Measurements from ENCODE around the gene FOXP1.

- TF ChIP-seq, protein P1, sequence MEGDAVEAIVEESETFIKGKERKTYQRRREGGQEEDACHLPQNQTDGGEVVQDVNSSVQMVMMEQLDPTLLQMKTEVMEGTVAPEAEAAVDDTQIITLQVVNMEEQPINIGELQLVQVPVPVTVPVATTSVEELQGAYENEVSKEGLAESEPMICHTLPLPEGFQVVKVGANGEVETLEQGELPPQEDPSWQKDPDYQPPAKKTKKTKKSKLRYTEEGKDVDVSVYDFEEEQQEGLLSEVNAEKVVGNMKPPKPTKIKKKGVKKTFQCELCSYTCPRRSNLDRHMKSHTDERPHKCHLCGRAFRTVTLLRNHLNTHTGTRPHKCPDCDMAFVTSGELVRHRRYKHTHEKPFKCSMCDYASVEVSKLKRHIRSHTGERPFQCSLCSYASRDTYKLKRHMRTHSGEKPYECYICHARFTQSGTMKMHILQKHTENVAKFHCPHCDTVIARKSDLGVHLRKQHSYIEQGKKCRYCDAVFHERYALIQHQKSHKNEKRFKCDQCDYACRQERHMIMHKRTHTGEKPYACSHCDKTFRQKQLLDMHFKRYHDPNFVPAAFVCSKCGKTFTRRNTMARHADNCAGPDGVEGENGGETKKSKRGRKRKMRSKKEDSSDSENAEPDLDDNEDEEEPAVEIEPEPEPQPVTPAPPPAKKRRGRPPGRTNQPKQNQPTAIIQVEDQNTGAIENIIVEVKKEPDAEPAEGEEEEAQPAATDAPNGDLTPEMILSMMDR (conservative IDR thresholded peaks at IDR 0.05 in 1 of 2, IDR thresholded peaks at IDR 0.05 in 1 of 2; ENCODE audit: low read depth in 1 of 2, low read length in 2 of 2), result no peak
- TF ChIP-seq EZH2 (IDR thresholded peaks at IDR 0.05; ENCODE audit: low read length, missing control alignments), result no peak
These were observed 414.6 kb downstream of the FOXP1 start for GRCh38 chr3:71168880-71169411.

Data from fibroblast of lung (primary cell).